Epithelial cell of esophagus (primary cell): ENCODE results near the gene PRRC2A.
"Not testable (repeated sequence)": the region's sequence is repeated elsewhere in the genome, so short reads cannot be mapped to it uniquely, and the experiment has no call there.

Source experiments
- DNase-seq: peaks from one replicate; pipeline ENCODE4 v3.0.0; 2010; ENCODE audit warnings: low read depth
- H3K4me3 ChIP-seq: 2 replicates; pipeline ENCODE4 v1.5.1; 2011; ENCODE audit warnings: mild to moderate bottlenecking, low read length, control low read depth
- CTCF ChIP-seq: IDR thresholded peaks from 2 replicates; pipeline ENCODE4 v1.5.1; 2011; ENCODE audit warnings: low read depth, mild to moderate bottlenecking, low read length, control low read depth, inconsistent platforms; ENCODE audit not compliant: insufficient read depth; ENCODE audit errors: missing control alignments

Gene PRRC2A

GRCh38 chr6:31586599-31587281, 33.8 kb upstream of the PRRC2A start:
- no peak for DNase-seq
- H3K4me3 ChIP-seq = no peak overlapping the region
- no peak for TF ChIP-seq CTCF

GRCh38 chr6:31587791-31588777, 32.4 kb upstream of the PRRC2A start:
- no peak overlapping the region for H3K4me3 ChIP-seq
- TF ChIP-seq CTCF = no peak
- DNase-seq = no peak

GRCh38 chr6:31588871-31589650, 31.5 kb upstream of the PRRC2A start:
- no peak overlapping the region for H3K4me3 ChIP-seq
- DNase-seq = no peak
- no peak for TF ChIP-seq CTCF

GRCh38 chr6:31590691-31591090, 29.8 kb upstream of the PRRC2A start:
- not testable (repeated sequence) for H3K4me3 ChIP-seq, DNase-seq

- no peak for DNase-seq
- no peak for TF ChIP-seq CTCF
- H3K4me3 ChIP-seq = no peak overlapping the region
These were observed 28.1 kb upstream of the PRRC2A start for GRCh38 chr6:31592396-31592771.

- peak; percentile 33 for TF ChIP-seq CTCF
- peak; percentile 37 for DNase-seq
These were observed 23.5 kb upstream of the PRRC2A start for GRCh38 chr6:31597006-31597405.

GRCh38 chr6:31607317-31607716, 13.2 kb upstream of the PRRC2A start:
- no peak overlapping the region for H3K4me3 ChIP-seq
- DNase-seq = no peak
- TF ChIP-seq CTCF = no peak

More at GRCh38 chr6:31597006-31597405, 23.5 kb upstream of the PRRC2A start:
- H3K4me3 ChIP-seq = no peak overlapping the region
